Small intestine (tissue), 7 donors: ENCODE measurements around the gene CXXC5. TPM values are rescaled to one million over a fixed set of nuclear protein-coding genes. Genes with fewer than 3 reads are reported as not detected.

Source experiments
- DNase-seq, 2 donors: peaks; one replicate each; pipeline versions ENCODE4 v3.0.0 to v3.0.0-alpha.2; 2013
- FAIRE-seq: peaks from 2 replicates; lab custom pipeline; 2012; peaks lifted over from hg19 to GRCh38; lab: Jason Lieb, UNC
- H3K27ac ChIP-seq, 3 donors: one replicate each; pipeline ENCODE4 v1.5.1; 2013; ENCODE audit warnings: low read length in 2 of 3, mild to moderate bottlenecking in 2 of 3, control low read depth in 1 of 3, inconsistent platforms in 1 of 3, low read depth in 1 of 3, moderate library complexity in 1 of 3
- H3K27me3 ChIP-seq, 3 donors: one replicate each; pipeline ENCODE4 v1.6.1; 2013; ENCODE audit warnings: low read length in 3 of 3, inconsistent platforms in 1 of 3; ENCODE audit not compliant: control insufficient read depth in 3 of 3, insufficient read depth in 3 of 3
- H3K36me3 ChIP-seq, 3 donors: one replicate each; pipeline ENCODE4 v1.6.1; 2013; ENCODE audit warnings: low read length in 3 of 3, inconsistent platforms in 1 of 3, low read depth in 1 of 3, mild to moderate bottlenecking in 1 of 3, moderate library complexity in 1 of 3; ENCODE audit not compliant: control insufficient read depth in 3 of 3, insufficient read depth in 2 of 3
- H3K4me1 ChIP-seq, 3 donors: one replicate each; pipeline ENCODE4 v1.6.1; 2013; ENCODE audit warnings: low read length in 2 of 3, inconsistent platforms in 1 of 3, low read depth in 1 of 3, mild to moderate bottlenecking in 1 of 3, moderate library complexity in 1 of 3; ENCODE audit not compliant: control insufficient read depth in 3 of 3, insufficient read depth in 2 of 3
- H3K4me3 ChIP-seq, 3 donors: one replicate each; pipeline ENCODE4 v1.5.1; 2013; ENCODE audit warnings: low read length in 3 of 3, control low read depth in 1 of 3, inconsistent platforms in 1 of 3, low read depth in 1 of 3, mild to moderate bottlenecking in 1 of 3, moderate library complexity in 1 of 3
- H3K9me3 ChIP-seq, 2 donors: one replicate each; pipeline ENCODE4 v1.6.1; 2013; ENCODE audit warnings: low read depth in 1 of 2, low read length in 1 of 2; ENCODE audit not compliant: control insufficient read depth in 2 of 2, insufficient read depth in 1 of 2
- WGBS, 3 donors: extraction: QIAGEN DNeasy Blood & Tissue Kit; methylation state at CpG; one replicate each; pipeline ENCODE4 v1.1.7; 2013; 5-methylcytosine and 5-hydroxymethylcytosine counted together
- polyA plus RNA-seq, 4 donors: library from polyadenylated mRNA; stranded (reverse) in 3 of 4; unstranded in 1 of 4; fragments of 200-250 nt in 3 of 4; fragments of 120-200 nt in 1 of 4; gene quantifications; one replicate each; pipeline versions ENCODE4 v1.2.1 to v1.2.3, GENCODE V29; 2013
- donor health status: healthy with polysubstance abuse.
- donor health status: control.
- donor health status: control.
- donor health status: Bipolar disorder and iron deficiency.
- donor health status: healthy.

The CXXC5 gene
- polyA plus RNA-seq, 4 donors, result 3.8 to 89.4 (median 18.2) TPM

DNA sequence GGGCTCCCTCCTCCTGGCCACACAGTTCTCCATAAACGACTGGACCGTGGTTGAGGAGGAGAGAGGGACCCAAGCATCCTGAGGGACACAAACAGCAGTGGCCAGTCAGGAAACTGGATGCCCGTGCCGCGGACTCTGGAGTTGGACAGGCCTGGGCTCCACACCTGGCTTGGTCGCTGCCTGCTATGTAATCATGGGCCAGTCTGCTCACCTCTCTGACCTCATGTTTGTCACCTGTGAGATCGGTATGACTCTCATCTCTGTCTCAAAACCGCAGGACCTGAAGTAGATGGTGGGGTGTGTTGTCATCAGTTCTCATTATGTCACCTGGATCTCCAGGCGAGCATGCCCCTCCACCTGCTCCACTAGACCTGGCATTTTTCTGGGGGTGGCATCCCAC is 14.5 kb downstream of the CXXC5 start:
- peaks cover 0 to 84% (median 0%) of the 10 kb centered on the region in 3 donors for H3K36me3 ChIP-seq
- DNase-seq (no peak), FAIRE-seq (no peak)
- H3K9me3 ChIP-seq, result no peaks in the 10 kb centered on the region
- peak overlapping the region in 1 of 3 donors; percentile 9 for H3K27ac ChIP-seq
- no peaks in the 10 kb centered on the region for H3K27me3 ChIP-seq
- 77 to 81% (median 77%) methylated on average over 9 of the region's 9 CpGs for WGBS, 3 donors
- peaks cover 0 to 62% (median 8%) of the 10 kb centered on the region in 3 donors for H3K4me1 ChIP-seq
- no peak overlapping the region for H3K4me3 ChIP-seq

- H3K4me3 ChIP-seq, result no peak overlapping the region
- 86% methylated on average over 14 of the region's 14 CpGs for WGBS, 3 donors
- FAIRE-seq (no peak), DNase-seq (no peak)
- H3K4me1 ChIP-seq, result peaks cover 0 to 60% (median 10%) of the 10 kb centered on the region in 3 donors
- no peak overlapping the region for H3K27ac ChIP-seq
- H3K27me3 ChIP-seq, result no peaks in the 10 kb centered on the region
- peaks cover 0 to 82% (median 0%) of the 10 kb centered on the region in 3 donors for H3K36me3 ChIP-seq
- no peaks in the 10 kb centered on the region for H3K9me3 ChIP-seq
These were observed 15.3 kb downstream of the CXXC5 start for GRCh38 chr5:139663207-139664085.

GRCh38 chr5:139664086-139664693 is 16.0 kb downstream of the CXXC5 start:
- WGBS, 3 donors, result 62 to 84% (median 69%) methylated on average over 8 to 9 of the region's 9 CpGs
- Histone ChIP-seq H3K4me1 (peaks cover 0 to 60% (median 10%) of the 10 kb centered on the region in 3 donors), H3K4me3 (no peak overlapping the region), H3K27me3 (no peaks in the 10 kb centered on the region), H3K27ac (no peak overlapping the region), H3K9me3 (no peaks in the 10 kb centered on the region), H3K36me3 (peaks cover 0 to 85% (median 0%) of the 10 kb centered on the region in 3 donors)
- DNase-seq (no peak), FAIRE-seq (no peak)

GRCh38 chr5:139664727-139665351 is 16.7 kb downstream of the CXXC5 start:
- peaks cover 0 to 85% (median 0%) of the 10 kb centered on the region in 3 donors for H3K36me3 ChIP-seq
- no peaks in the 10 kb centered on the region for H3K27me3 ChIP-seq
- peaks cover 0 to 60% (median 10%) of the 10 kb centered on the region in 3 donors for H3K4me1 ChIP-seq
- WGBS, 3 donors, result 81 to 87% (median 84%) methylated on average over 15 of the region's 15 CpGs
- H3K9me3 ChIP-seq, result no peaks in the 10 kb centered on the region
- DNase-seq (no peak), FAIRE-seq (no peak)
- no peak overlapping the region for H3K27ac ChIP-seq
- H3K4me3 ChIP-seq, result no peak overlapping the region

DNA sequence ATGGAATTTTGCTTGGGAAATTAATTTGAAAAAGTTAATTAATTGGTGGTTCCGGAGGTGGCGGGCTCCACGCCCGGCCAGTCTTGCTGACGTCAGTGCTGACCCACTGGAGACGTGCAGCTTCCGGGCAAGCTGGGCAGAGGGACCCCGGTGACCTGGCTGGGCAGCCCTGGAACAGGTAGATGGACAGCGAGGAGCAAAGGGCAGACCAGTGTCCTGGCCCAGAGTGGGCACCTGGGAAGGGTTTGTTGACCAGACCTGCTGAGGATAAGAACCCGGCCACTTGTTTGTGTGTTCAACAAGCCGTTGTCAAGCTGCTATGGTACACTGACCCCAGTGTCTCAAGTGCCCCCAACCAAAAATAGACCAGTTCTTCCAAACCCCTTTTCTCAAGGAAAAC is 17.5 kb downstream of the CXXC5 start:
- Histone ChIP-seq H3K4me1 (peaks cover 0 to 60% (median 7%) of the 10 kb centered on the region in 3 donors), H3K36me3 (peaks cover 0 to 91% (median 0%) of the 10 kb centered on the region in 3 donors), H3K4me3 (no peak overlapping the region), H3K9me3 (no peaks in the 10 kb centered on the region), H3K27me3 (no peaks in the 10 kb centered on the region), H3K27ac (no peak overlapping the region)
- DNase-seq (no peak), FAIRE-seq (no peak)
- 86 to 90% (median 89%) methylated on average over 11 of the region's 11 CpGs for WGBS, 3 donors

DNA sequence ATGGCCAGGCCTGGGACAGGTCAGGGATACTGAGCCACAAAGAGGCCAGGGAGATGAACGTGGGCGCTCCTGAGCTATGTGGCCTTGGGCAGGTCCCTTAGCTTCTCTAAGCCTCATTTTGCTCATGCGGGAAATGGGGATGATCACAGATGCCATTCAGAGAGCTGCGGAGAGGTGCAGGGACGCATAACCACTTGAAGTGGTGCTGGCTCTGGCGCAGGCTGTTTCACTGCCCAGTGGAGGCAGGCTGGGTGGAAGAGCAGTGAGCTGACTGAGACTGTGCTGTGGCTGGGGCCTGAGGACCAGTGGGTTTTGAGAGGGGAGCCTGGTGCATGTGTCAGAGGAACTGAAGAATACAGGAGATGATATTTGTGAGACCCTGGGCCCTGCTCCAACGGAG is 18.4 kb downstream of the CXXC5 start:
- 80 to 87% (median 85%) methylated on average over 7 of the region's 7 CpGs for WGBS, 3 donors
- H3K27ac ChIP-seq, result peak overlapping the region in 1 of 3 donors; percentile 92
- H3K27me3 ChIP-seq, result no peaks in the 10 kb centered on the region
- peaks cover 0 to 61% (median 5%) of the 10 kb centered on the region in 3 donors for H3K4me1 ChIP-seq
- DNase-seq (no peak), FAIRE-seq (no peak)
- no peak overlapping the region for H3K4me3 ChIP-seq
- no peaks in the 10 kb centered on the region for H3K9me3 ChIP-seq
- peaks cover 0 to 95% (median 0%) of the 10 kb centered on the region in 3 donors for H3K36me3 ChIP-seq

DNA sequence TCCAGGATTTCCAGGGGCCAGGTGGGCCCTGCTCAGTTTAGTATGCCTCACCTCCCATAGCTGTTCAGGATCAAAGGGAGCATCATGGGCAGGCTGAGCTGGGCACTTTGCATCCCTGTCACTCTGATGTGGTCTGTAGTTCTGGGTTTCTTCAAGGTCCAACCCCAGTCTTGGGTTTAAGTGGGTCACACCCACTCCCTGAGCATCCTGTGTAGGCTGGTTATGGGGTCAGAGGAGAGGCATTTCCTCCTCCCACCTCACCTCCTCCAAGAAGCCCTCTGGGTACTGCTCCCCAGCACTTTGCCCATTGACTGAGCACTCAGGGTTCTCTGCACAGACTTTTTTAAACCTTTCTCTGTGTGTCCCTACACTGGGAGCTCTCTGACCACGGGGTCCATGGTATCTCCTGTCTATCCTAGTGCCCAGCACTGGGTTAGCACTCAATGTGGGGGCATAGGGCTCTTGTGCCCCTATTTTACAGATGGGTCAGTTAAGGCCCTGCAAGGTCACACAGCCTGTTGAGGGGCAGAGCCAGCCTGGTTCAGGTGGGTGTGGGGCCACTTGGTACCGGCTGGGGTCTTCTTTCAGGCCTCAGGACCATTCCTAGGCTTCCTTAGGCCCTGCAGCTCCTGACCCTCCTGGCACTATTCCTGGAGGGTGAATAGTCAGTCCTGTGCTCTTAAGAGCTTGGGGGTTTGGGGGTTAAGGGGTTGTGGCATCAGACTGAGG is 19.0 kb downstream of the CXXC5 start:
- peaks cover 0 to 58% (median 5%) of the 10 kb centered on the region in 3 donors for H3K4me1 ChIP-seq
- no peak for FAIRE-seq
- peak overlapping the region; percentile 20 to 92 (median 67) for H3K27ac ChIP-seq

DNA sequence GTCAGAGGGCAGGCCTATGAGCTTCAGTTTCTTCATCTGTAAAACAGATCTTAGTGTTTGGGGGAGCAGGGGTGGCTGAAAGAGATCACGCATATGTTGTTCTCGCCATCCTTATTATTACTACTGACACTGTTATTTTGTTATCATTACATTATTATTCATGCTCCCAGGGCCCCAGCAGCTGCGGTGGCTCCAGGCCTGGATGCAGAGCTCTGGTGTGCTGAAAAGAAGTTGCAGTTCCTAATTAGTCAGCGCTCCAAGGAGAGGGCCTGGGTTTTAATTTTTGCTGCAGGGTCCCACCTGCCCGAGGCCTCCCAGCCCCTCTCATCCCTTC is 19.5 kb downstream of the CXXC5 start:
- peaks cover 0 to 54% (median 5%) of the 10 kb centered on the region in 3 donors for H3K4me1 ChIP-seq
- no peaks in the 10 kb centered on the region for H3K9me3 ChIP-seq
- no peaks in the 10 kb centered on the region for H3K27me3 ChIP-seq
- peak overlapping the region in 1 of 3 donors; percentile 58 for H3K4me3 ChIP-seq
- H3K27ac ChIP-seq, result peak overlapping the region; percentile 20 to 92 (median 67)
- WGBS, 3 donors, result 40 to 54% (median 46%) methylated on average over 5 of the region's 5 CpGs
- peaks cover 0 to 92% (median 0%) of the 10 kb centered on the region in 3 donors for H3K36me3 ChIP-seq
- DNase-seq (no peak), FAIRE-seq (no peak)

More for the DNA sequence above, 19.0 kb downstream of the CXXC5 start:
- peaks cover 0 to 92% (median 0%) of the 10 kb centered on the region in 3 donors for H3K36me3 ChIP-seq
- DNase-seq, result no peak
- H3K27me3 ChIP-seq, result no peaks in the 10 kb centered on the region
- no peaks in the 10 kb centered on the region for H3K9me3 ChIP-seq
- WGBS, 3 donors, result 67 to 78% (median 76%) methylated on average over 2 of the region's 2 CpGs
- no peak overlapping the region for H3K4me3 ChIP-seq
